Esophagus mucosa (tissue), 1 donor: ENCODE data around the gene CFAP100. TPM values are rescaled to one million over a fixed set of nuclear protein-coding genes. Genes with fewer than 3 reads are reported as not detected.
A peak's percentile ranks its signal among the peaks of the same experiment; 100 is the strongest.

Experiments used
- ATAC-seq: fragments of 200-7000 bp; cut with Tn5 transposase; one replicate; pipeline ENCODE4 v1.9.1; 2020
- total RNA-seq: library from RNA; stranded (reverse); gene quantifications from one replicate; pipeline ENCODE4 v1.2.4, GENCODE V29; 2023
- donor health status: DM: yes; HTN: yes; CAD: no.

The CFAP100 gene
- total RNA-seq, 1 donor from 2014 or later, result not detected

DNA sequence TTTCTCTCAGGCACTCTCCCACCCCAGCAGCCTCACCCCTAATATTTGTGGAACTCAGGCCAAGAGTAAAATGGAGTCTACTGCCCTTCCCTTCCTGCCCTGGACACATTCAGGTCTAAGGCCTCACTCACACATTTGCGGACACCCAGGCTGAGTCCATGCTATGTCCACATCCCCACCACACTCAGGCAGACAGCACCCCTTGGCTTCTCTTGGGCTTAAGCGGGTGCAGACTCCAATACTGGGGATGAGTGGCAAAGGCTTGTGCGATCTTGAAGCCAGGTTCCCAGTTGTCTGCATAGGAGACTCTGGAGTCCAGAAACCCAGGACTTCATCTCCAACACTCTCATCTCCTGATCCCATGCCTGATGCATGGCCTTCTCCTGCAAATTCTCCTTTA, 17.5 kb upstream of the CFAP100 start:
- no peak for ATAC-seq

DNA sequence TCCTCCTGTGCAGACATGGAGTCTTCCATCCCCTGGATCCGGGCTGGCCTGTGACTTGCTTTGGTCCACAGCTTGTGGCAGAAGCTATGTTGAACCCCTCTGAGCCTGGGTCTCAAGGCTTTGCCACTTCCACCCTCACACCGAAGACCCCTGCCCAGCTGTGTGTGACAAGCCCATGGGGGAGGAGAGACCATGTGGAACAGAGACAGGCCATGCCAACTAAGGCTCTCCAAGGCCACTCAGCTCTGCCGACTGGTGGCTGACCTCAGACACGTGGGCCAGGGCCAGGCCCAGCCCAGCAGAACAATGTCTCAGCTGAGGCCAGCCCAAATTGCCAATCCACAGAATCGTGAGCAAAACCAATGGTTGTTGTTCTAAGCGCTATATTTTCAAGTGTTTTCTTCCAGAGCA, 16.4 kb upstream of the CFAP100 start:
- no peak for ATAC-seq

DNA sequence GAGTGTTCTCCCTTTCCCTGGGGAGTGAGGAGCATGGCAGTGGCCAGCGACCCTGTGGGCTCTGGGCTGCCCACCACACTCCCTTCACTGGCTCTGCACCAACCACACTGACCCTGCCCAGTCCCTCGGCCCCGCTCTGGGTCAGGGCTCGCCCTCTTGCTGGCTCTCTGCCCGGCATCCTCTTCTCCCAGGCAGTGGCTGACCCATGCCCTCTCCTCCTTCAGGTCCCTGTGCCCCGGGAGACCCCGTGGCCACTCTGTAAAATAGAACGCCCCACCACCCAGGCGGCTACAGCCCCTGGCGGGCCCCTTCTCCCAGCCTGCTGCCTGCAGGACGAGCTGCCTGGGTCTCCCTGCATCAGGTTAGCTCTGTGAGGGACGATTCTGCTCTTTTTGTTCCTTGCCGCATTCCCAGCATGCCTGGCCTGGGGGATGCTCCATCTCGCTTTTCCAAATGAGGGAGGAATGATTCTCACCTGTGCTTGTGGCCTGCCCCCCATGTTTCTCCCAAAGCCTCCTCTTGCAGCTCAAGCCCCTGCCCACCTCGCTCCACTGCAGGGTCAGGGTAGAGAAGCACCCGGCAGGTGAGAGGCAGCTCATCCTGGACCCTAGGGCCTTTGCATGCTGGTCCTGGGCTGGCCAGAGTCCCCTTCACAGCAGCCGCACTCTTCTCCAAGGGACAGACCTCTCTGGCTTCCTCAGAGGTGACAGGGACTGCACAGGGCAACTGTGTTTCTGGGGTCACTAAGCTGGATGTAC, 14.5 kb upstream of the CFAP100 start:
- no peak for ATAC-seq

- ATAC-seq, result no peak
Measured at GRCh38 chr3:126381966-126382365, 12.7 kb upstream of the CFAP100 start.

GRCh38 chr3:126389112-126389793, 5.5 kb upstream of the CFAP100 start:
- ATAC-seq, result peak; percentile 87

GRCh38 chr3:126389794-126390146, 4.9 kb upstream of the CFAP100 start:
- ATAC-seq, result no peak

GRCh38 chr3:126390201-126390600, 4.5 kb upstream of the CFAP100 start:
- ATAC-seq, result no peak

GRCh38 chr3:126390751-126391150, 4.0 kb upstream of the CFAP100 start:
- ATAC-seq, result no peak

GRCh38 chr3:126391631-126392030, 3.1 kb upstream of the CFAP100 start:
- no peak for ATAC-seq

GRCh38 chr3:126392246-126392645, 2.5 kb upstream of the CFAP100 start:
- no peak for ATAC-seq

GRCh38 chr3:126393563-126393962, 1.1 kb upstream of the CFAP100 start:
- ATAC-seq, result no peak

DNA sequence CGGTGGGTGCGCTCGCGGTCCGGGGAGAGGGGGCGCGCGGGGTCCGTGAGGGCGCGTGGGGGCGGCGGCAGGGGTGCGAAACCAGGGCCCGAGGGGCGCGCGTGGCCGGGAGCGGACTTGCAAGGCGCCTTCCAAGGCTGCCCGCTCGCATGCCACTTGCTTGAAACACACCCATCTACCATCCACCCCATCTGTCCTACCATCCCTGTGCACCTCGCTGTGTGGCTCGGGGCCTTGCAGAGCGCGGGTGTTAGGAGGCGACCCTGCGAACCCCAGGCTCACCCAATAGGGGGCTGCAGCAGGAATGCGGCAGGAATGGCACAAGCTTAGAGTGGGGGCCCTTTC, 240 bp downstream of the CFAP100 start:
- ATAC-seq, result no peak

- ATAC-seq, result no peak
Measured at GRCh38 chr3:126395846-126396513, 1.3 kb downstream of the CFAP100 start.

GRCh38 chr3:126396536-126396935, 1.8 kb downstream of the CFAP100 start:
- ATAC-seq, result no peak

GRCh38 chr3:126397610-126398422, 3.1 kb downstream of the CFAP100 start:
- peak; percentile 20 for ATAC-seq

DNA sequence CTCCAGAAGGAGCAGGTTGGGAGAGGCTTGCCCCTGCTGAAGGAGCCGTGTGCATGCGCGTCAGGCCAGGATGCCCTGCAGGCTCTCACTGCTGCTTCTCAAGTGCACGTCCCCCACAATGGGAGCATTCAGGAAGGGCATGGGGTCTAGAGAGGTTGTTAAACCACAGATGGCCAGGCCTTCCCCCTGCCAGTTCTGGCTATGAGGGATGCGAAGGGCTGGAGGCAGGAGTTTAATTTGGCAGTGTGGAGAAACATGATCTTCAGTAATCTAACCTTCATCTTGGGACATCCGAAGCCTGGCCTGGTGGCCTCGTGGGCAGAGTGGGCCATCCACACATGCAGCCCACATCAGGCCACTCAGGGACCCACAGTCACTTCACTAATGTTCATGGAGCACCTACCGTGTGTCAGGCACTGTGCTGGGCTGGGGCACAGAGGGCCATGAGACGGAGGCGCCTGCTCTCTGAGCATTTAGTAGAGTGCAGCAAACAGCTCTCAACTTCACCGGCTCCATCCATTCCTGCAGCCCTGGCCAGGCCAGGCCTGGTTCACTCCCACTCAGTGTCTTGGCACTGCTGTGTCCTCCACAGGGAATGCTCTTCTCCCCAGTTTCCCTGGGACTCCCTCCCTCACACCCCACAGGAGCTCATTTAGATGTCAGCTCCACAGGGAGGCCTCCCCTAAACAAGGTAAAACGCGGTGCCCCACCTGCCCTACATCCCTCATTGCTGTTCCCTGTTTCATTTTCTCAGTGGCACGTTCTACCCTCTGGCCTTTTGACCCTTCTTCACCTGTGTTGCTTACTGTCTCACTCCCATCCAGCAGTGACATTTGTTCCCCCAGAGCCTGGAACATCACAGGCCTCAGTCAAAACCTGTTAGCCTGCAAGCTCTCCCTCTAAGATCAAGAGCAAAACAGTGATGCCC, 4.0 kb downstream of the CFAP100 start:
- peak; percentile 4 for ATAC-seq

DNA sequence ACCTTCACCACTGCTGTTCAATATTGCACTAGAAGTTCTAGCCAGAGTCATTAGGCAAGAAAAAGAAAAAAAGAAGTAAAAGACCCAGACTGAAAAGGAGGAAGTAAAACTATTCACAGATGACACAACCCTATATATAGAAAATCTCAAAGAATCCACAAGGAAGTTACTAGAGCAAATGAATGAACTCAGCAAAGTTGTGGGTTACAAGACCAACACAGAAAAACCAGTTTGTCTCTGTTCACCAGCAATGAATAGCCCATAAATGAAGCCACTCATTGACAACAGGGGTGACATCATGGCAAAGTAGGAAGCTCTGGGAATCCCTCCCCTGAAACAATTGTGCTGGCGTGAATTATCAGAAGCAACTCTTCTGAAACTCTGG, 4.6 kb downstream of the CFAP100 start:
- ATAC-seq, result peak; percentile 80

GRCh38 chr3:126399756-126400155, 5.0 kb downstream of the CFAP100 start:
- no peak for ATAC-seq

DNA sequence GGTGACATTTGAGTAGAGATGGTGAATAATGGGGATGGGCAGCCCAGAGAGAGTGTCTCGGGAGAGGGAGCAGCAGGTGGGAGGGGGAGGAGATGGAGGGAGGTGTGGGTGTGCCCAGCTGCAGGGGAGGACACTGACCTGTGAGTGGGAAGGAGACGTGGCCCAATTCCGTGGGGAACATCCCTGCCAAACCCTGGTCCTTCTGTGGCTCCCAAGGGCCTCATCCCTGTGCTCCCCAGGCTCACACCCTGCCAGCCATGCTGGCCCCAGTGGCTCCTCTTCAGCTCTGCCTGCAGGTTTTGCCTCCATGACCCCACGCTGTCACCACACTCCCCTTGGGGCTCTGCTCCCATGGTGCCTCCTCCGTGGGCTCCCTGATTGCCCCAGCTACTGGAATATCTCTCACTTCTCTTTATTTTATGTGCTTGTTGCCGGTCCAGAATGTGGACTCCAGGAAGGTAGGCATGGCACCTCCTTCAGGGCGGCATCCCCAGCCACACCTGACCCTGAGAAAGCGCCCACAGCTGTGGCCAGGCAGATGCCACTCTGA, 7.0 kb downstream of the CFAP100 start:
- no peak for ATAC-seq

GRCh38 chr3:126402178-126402577, 7.5 kb downstream of the CFAP100 start:
- ATAC-seq, result no peak

- no peak for ATAC-seq
Measured at GRCh38 chr3:126402666-126403302, 8.1 kb downstream of the CFAP100 start.
